Mucosa of rectum (tissue), 2 donors: ENCODE data around the gene PPIP5K2.

ENCODE experiments used
- H3K27ac ChIP-seq, 2 donors: one replicate each; pipeline ENCODE4 v1.7.0; 2013; ENCODE audit warnings: inconsistent platforms in 2 of 2, low read depth in 2 of 2, low read length in 2 of 2
- H3K27me3 ChIP-seq, 2 donors: one replicate each; pipeline ENCODE4 v1.7.0; 2013; ENCODE audit warnings: low read length in 2 of 2; ENCODE audit not compliant: control insufficient read depth in 2 of 2, insufficient read depth in 2 of 2
- H3K36me3 ChIP-seq, 2 donors: one replicate each; pipeline ENCODE4 v1.7.0; 2013; ENCODE audit warnings: low read length in 2 of 2; ENCODE audit not compliant: control insufficient read depth in 2 of 2, insufficient read depth in 2 of 2
- H3K4me1 ChIP-seq, 2 donors: one replicate each; pipeline ENCODE4 v1.7.0; 2013; ENCODE audit warnings: low read length in 2 of 2, mild to moderate bottlenecking in 1 of 2; ENCODE audit not compliant: control insufficient read depth in 2 of 2, insufficient read depth in 2 of 2
- H3K4me3 ChIP-seq, 2 donors: one replicate each; pipeline ENCODE4 v1.7.0; 2013; ENCODE audit warnings: low read length in 2 of 2
- H3K9ac ChIP-seq, 2 donors: one replicate each; pipeline ENCODE4 v1.7.0; 2013; ENCODE audit warnings: low read length in 2 of 2, low read depth in 1 of 2, mild to moderate bottlenecking in 1 of 2
- H3K9me3 ChIP-seq, 2 donors: one replicate each; pipeline ENCODE4 v1.7.0; 2013; ENCODE audit warnings: low read length in 2 of 2; ENCODE audit not compliant: control insufficient read depth in 2 of 2
- donor health status: healthy.
- donor health status: Normal muscosa, but diverticular disease.

Gene PPIP5K2

GRCh38 chr5:103098993-103099392 lies 21.1 kb upstream of the PPIP5K2 start:
- H3K9ac ChIP-seq, result no peak overlapping the region
- no peaks in the 10 kb centered on the region for H3K9me3 ChIP-seq
- H3K27me3 ChIP-seq, result no peaks in the 10 kb centered on the region
- no peaks in the 10 kb centered on the region for H3K4me1 ChIP-seq
- no peak overlapping the region for H3K27ac ChIP-seq
- H3K36me3 ChIP-seq, result peaks cover 6 to 7% of the 10 kb centered on the region in 2 donors
- no peak overlapping the region for H3K4me3 ChIP-seq

- no peak overlapping the region for H3K27ac ChIP-seq
- no peak overlapping the region for H3K9ac ChIP-seq
- H3K27me3 ChIP-seq, result no peaks in the 10 kb centered on the region
- no peak overlapping the region for H3K4me3 ChIP-seq
- H3K4me1 ChIP-seq, result no peaks in the 10 kb centered on the region
- peaks cover 6 to 7% of the 10 kb centered on the region in 2 donors for H3K36me3 ChIP-seq
- no peaks in the 10 kb centered on the region for H3K9me3 ChIP-seq
Observed at GRCh38 chr5:103101079-103101750, 18.9 kb upstream of the PPIP5K2 start.

- no peak overlapping the region for H3K9ac ChIP-seq
- no peaks in the 10 kb centered on the region for H3K9me3 ChIP-seq
- no peak overlapping the region for H3K27ac ChIP-seq
- no peaks in the 10 kb centered on the region for H3K27me3 ChIP-seq
- no peaks in the 10 kb centered on the region for H3K4me1 ChIP-seq
- no peak overlapping the region for H3K4me3 ChIP-seq
- peaks cover 4 to 6% of the 10 kb centered on the region in 2 donors for H3K36me3 ChIP-seq
Observed at GRCh38 chr5:103102234-103102633, 17.9 kb upstream of the PPIP5K2 start.

GRCh38 chr5:103108086-103108485 lies 12.0 kb upstream of the PPIP5K2 start:
- Histone ChIP-seq H3K4me3 (no peak overlapping the region), H3K27me3 (no peaks in the 10 kb centered on the region), H3K27ac (no peak overlapping the region), H3K9me3 (no peaks in the 10 kb centered on the region), H3K9ac (no peak overlapping the region), H3K36me3 (no peaks in the 10 kb centered on the region), H3K4me1 (no peaks in the 10 kb centered on the region)

- no peak overlapping the region for H3K27ac ChIP-seq
- no peaks in the 10 kb centered on the region for H3K27me3 ChIP-seq
- no peak overlapping the region for H3K9ac ChIP-seq
- no peaks in the 10 kb centered on the region for H3K4me1 ChIP-seq
- no peaks in the 10 kb centered on the region for H3K9me3 ChIP-seq
- H3K4me3 ChIP-seq, result no peak overlapping the region
- no peaks in the 10 kb centered on the region for H3K36me3 ChIP-seq
Observed at GRCh38 chr5:103109277-103109676, 10.8 kb upstream of the PPIP5K2 start.

- no peak overlapping the region for H3K27ac ChIP-seq
- H3K9ac ChIP-seq, result no peak overlapping the region
- H3K27me3 ChIP-seq, result no peaks in the 10 kb centered on the region
- H3K36me3 ChIP-seq, result no peaks in the 10 kb centered on the region
- H3K4me1 ChIP-seq, result no peaks in the 10 kb centered on the region
- H3K4me3 ChIP-seq, result no peak overlapping the region
- no peaks in the 10 kb centered on the region for H3K9me3 ChIP-seq
Observed at GRCh38 chr5:103110403-103110802, 9.7 kb upstream of the PPIP5K2 start.

GRCh38 chr5:103111468-103111867 lies 8.6 kb upstream of the PPIP5K2 start:
- Histone ChIP-seq H3K9me3 (no peaks in the 10 kb centered on the region), H3K9ac (no peak overlapping the region), H3K36me3 (no peaks in the 10 kb centered on the region), H3K4me1 (no peaks in the 10 kb centered on the region), H3K27ac (no peak overlapping the region), H3K4me3 (no peak overlapping the region), H3K27me3 (no peaks in the 10 kb centered on the region)

GRCh38 chr5:103112910-103113309 lies 7.2 kb upstream of the PPIP5K2 start:
- no peaks in the 10 kb centered on the region for H3K9me3 ChIP-seq
- no peaks in the 10 kb centered on the region for H3K27me3 ChIP-seq
- H3K9ac ChIP-seq, result no peak overlapping the region
- no peaks in the 10 kb centered on the region for H3K4me1 ChIP-seq
- no peak overlapping the region for H3K4me3 ChIP-seq
- H3K36me3 ChIP-seq, result no peaks in the 10 kb centered on the region
- no peak overlapping the region for H3K27ac ChIP-seq

GRCh38 chr5:103114440-103114839 lies 5.7 kb upstream of the PPIP5K2 start:
- no peak overlapping the region for H3K9ac ChIP-seq

GRCh38 chr5:103117471-103117991 lies 2.6 kb upstream of the PPIP5K2 start:
- Histone ChIP-seq H3K36me3 (no peaks in the 10 kb centered on the region), H3K4me1 (peaks cover 3 to 9% of the 10 kb centered on the region in 2 donors), H3K27me3 (no peaks in the 10 kb centered on the region), H3K9me3 (no peaks in the 10 kb centered on the region), H3K27ac (no peak overlapping the region), H3K4me3 (no peak overlapping the region), H3K9ac (no peak overlapping the region)

More at GRCh38 chr5:103114440-103114839, 5.7 kb upstream of the PPIP5K2 start:
- Histone ChIP-seq H3K4me3 (no peak overlapping the region), H3K27ac (no peak overlapping the region), H3K4me1 (peaks cover 0 to 2% of the 10 kb centered on the region in 2 donors), H3K9me3 (no peaks in the 10 kb centered on the region), H3K36me3 (no peaks in the 10 kb centered on the region), H3K27me3 (no peaks in the 10 kb centered on the region)
